GM12874 (cell line): ENCODE results near the gene THSD4.

Experiments used
- CTCF ChIP-seq: IDR thresholded peaks from 2 replicates; pipeline ENCODE4 v1.5.1; 2011; ENCODE audit warnings: low read depth, mild to moderate bottlenecking, control low read depth, low read length, moderate library complexity; ENCODE audit not compliant: insufficient read depth

THSD4 gene

DNA sequence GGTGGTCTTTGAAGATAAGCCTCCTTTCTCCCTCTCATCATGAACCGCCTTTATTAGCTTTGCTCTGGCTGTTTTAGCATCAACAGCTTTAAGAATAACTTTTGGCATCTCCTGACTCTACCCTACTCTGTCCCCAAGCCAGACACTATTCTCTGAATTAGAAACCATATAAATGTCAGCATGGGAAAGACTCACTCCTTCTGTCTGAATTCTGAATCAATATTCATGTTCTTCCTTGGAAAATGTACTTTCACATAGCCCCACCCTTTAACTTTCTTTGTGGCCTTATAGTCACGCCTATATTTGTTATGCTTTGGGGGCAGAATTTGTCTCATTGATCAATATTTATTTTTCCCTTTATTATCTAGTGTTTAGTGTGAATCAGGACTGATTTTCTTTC lies 563.3 kb downstream of the THSD4 start:
- no peak for TF ChIP-seq CTCF

- TF ChIP-seq CTCF, result no peak
Measured at GRCh38 chr15:71679223-71679792, 564.0 kb downstream of the THSD4 start.

GRCh38 chr15:71679793-71680353 lies 564.6 kb downstream of the THSD4 start:
- no peak for TF ChIP-seq CTCF

DNA sequence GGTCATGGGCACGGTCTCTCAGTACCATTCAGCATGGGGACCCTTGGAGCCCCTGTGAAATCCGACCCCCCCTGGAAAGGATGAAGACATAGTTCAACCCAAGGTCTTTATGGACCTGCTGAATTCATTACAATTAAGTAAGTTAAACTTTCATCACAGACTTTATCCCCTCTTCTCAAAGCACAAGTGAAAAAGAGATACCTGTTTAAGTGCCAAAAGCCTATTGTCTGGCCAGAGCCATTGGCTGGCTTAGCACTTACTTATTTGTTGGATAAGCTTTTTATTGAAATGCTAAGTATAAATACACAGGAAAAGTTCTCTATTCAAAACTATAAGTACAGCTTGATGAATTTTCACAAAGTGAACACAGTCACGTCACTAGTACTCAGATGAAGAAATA lies 566.7 kb downstream of the THSD4 start:
- no peak for TF ChIP-seq CTCF

DNA sequence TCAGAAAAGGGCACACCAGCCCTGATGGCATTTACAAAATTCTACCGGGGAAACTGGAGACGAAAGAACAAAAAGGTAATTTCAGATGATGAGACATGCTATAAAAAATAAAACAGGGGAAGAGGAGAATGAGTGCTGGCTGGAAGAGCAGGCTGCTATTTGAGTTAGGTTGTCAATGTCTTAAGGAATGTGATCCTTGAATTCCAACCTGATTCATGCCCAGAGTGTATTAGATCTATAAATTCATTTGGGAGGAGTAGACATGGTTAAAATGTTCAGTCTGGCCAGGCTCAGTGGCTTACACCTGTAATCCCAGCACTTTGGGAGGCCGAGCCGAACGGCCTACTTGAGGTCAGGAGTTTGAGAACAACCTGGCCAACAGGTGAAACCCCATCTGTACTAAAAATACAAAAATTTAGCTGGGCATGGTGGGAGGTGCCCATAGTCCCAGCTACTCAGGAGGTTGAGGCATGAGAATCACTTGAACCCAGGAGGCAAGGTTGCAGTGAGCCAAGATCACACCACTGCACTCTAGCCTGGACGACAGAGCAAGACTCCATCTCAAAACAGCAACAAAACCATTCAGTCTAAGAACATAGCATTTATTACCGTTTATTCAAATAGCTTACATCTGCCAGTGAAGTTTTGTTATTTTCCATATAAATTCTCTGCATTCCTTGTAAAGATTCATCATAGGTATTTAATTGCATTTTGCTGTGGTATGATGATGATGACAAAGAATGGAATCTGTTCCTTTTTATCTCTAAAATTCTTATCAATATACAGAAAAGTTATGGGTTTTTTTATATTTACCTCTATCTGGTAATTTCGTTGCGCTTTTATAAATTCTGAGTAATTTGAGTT lies 568.4 kb downstream of the THSD4 start:
- TF ChIP-seq CTCF, result no peak

DNA sequence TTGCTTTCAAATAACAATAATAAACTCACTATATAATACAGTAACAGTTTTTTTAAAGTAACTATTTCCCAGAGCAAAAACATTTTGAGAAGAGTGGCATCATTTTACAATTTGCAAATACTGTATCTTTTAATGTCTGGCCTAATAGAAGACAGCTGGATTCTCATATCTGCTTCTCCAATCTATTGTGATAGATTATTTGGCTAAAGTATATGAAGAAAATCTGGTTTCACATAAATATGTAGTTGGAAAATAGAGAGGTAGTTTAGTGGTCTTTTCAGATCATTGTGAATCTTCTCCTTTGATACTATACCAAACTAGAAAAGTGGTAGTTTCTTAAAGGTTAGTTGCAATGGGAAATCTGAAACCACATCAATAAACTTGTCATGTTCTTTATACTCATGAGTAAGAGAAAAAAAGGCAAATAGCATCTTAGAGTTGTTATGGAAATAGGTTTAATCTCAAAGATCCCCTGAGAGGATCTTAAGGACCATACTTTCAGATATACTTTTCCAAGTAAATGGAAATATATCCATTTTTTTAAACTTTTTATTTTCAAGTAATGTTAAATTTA lies 570.2 kb downstream of the THSD4 start:
- no peak for TF ChIP-seq CTCF
